Measurements from ENCODE around the gene SLIT3. TPM values are rescaled to one million over a fixed set of nuclear protein-coding genes. Genes with fewer than 3 reads are reported as not detected.
"Not testable (repeated sequence)": the region's sequence is repeated elsewhere in the genome, so short reads cannot be mapped to it uniquely, and the experiment has no call there.

Gene SLIT3
- total and polyA plus RNA-seq, 2 donors from 2014 or later, result 14.5 to 54.1 TPM

- DNase-seq (peak in 4 of 5 donors; percentile 62 to 86 (median 79)), FAIRE-seq (no peak)
- TF ChIP-seq CTCF (IDR thresholded peaks at IDR 0.05; ENCODE audit: borderline replicate concordance, extremely low read depth, insufficient read depth), result no peak
- Histone ChIP-seq H3K9me3 (ENCODE audit: control insufficient read depth in 2 of 3, insufficient read depth in 1 of 3, low read length in 3 of 3) (peaks cover 0 to 5% (median 0%) of the 10 kb centered on the region in 3 donors), H3K4me1 (ENCODE audit: control insufficient read depth in 2 of 3, insufficient read depth in 2 of 3, low read depth in 1 of 3, low read length in 3 of 3) (peaks cover 0 to 3% (median 0%) of the 10 kb centered on the region in 3 donors), H3K27ac (ENCODE audit: low read depth in 2 of 2, low read length in 2 of 2) (no peak overlapping the region), H3K9ac (ENCODE audit: low read length in 3 of 3) (no peak overlapping the region), H3K27me3 (ENCODE audit: control insufficient read depth, insufficient read depth, low read length) (no peaks in the 10 kb centered on the region), H3K4me3 (ENCODE audit: low read length in 3 of 3) (no peak overlapping the region), H3K36me3 (ENCODE audit: control insufficient read depth in 2 of 3, insufficient read depth in 3 of 3, low read length in 3 of 3) (no peaks in the 10 kb centered on the region)
- intact Hi-C loops (cut with DNase I), result no loop called here
These were observed 193.8 kb downstream of the SLIT3 start for GRCh38 chr5:169106911-169107706.

DNA sequence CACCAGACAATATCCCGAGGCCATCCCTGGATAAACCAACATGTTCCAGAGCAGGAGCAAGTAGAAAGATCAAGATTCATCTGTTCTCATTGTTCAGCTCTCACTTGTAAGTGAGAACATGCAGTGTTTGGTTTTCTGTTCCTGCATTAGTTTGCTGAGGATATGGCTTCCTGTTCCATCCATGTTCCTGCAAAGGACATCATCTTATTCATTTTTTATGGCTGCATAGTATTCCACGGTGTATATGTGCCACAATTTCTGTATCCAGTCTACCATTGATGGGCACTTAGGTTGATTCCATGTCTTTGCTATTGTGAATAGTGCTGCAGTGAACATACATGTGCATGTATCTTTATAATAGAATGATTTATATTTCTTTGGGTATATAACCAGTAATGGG lies 195.4 kb downstream of the SLIT3 start:
- H3K9ac ChIP-seq (ENCODE audit: low read length in 3 of 3); H3K9me3 ChIP-seq (ENCODE audit: control insufficient read depth in 2 of 3, insufficient read depth in 1 of 3, low read length in 3 of 3); intact Hi-C loops (cut with DNase I); H3K36me3 ChIP-seq (ENCODE audit: control insufficient read depth in 2 of 3, insufficient read depth in 3 of 3, low read length in 3 of 3); H3K27me3 ChIP-seq (ENCODE audit: control insufficient read depth, insufficient read depth, low read length); DNase-seq; H3K4me1 ChIP-seq (ENCODE audit: control insufficient read depth in 2 of 3, insufficient read depth in 2 of 3, low read depth in 1 of 3, low read length in 3 of 3); H3K27ac ChIP-seq (ENCODE audit: low read depth in 2 of 2, low read length in 2 of 2); H3K4me3 ChIP-seq (ENCODE audit: low read length in 3 of 3); FAIRE-seq: not testable (repeated sequence)

DNA sequence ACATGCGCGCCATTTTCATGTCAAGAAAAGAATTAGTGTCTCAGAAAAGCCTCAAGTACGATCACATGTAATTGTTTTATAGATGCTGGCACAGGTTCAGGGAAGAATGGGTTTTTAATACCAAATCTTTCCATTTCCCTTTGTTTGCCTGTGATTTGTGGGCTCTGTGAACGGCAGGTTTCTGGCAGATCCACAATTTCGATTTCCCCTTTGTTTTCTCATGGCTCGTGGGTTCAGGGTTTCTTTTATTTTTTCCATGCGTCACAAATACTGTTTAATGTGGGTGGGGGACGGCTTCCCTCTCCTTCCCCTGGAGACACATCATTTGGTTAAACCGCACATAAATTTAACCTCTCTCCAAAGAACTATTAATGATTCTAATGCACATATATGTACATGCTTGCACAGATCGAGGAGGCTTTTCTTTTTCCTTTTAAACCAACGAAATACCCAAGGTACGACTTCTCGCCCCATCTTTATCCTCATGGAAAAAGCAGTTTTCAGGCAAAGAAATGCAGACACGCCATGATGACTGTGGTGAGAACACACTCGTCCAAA lies 195.9 kb downstream of the SLIT3 start:
- FAIRE-seq (no peak), DNase-seq (peak in 1 of 5 donors; percentile 55)
- TF ChIP-seq CTCF (IDR thresholded peaks at IDR 0.05; ENCODE audit: borderline replicate concordance, extremely low read depth, insufficient read depth), result no peak
- H3K9me3 ChIP-seq (ENCODE audit: control insufficient read depth in 2 of 3, insufficient read depth in 1 of 3, low read length in 3 of 3), result no peaks in the 10 kb centered on the region
- H3K4me1 ChIP-seq (ENCODE audit: control insufficient read depth in 2 of 3, insufficient read depth in 2 of 3, low read depth in 1 of 3, low read length in 3 of 3), result peaks cover 0 to 5% (median 0%) of the 10 kb centered on the region in 3 donors
- H3K27ac ChIP-seq (ENCODE audit: low read depth in 2 of 2, low read length in 2 of 2), result no peak overlapping the region
- H3K9ac ChIP-seq (ENCODE audit: low read length in 3 of 3), result no peak overlapping the region
- no peak overlapping the region for H3K4me3 ChIP-seq (ENCODE audit: low read length in 3 of 3)
- H3K27me3 ChIP-seq (ENCODE audit: control insufficient read depth, insufficient read depth, low read length), result no peaks in the 10 kb centered on the region
- no peaks in the 10 kb centered on the region for H3K36me3 ChIP-seq (ENCODE audit: control insufficient read depth in 2 of 3, insufficient read depth in 3 of 3, low read length in 3 of 3)
- intact Hi-C loops (cut with DNase I), result no loop called here

GRCh38 chr5:169103586-169104181 lies 197.3 kb downstream of the SLIT3 start:
- peaks cover 0 to 5% (median 0%) of the 10 kb centered on the region in 3 donors for H3K4me1 ChIP-seq (ENCODE audit: control insufficient read depth in 2 of 3, insufficient read depth in 2 of 3, low read depth in 1 of 3, low read length in 3 of 3)
- no peak overlapping the region for H3K9ac ChIP-seq (ENCODE audit: low read length in 3 of 3)
- no peak overlapping the region for H3K27ac ChIP-seq (ENCODE audit: low read depth in 2 of 2, low read length in 2 of 2)
- no peaks in the 10 kb centered on the region for H3K27me3 ChIP-seq (ENCODE audit: control insufficient read depth, insufficient read depth, low read length)
- intact Hi-C loops (cut with DNase I), result no loop called here
- no peak for TF ChIP-seq CTCF (IDR thresholded peaks at IDR 0.05; ENCODE audit: borderline replicate concordance, extremely low read depth, insufficient read depth)
- H3K4me3 ChIP-seq (ENCODE audit: low read length in 3 of 3), result no peak overlapping the region
- H3K9me3 ChIP-seq (ENCODE audit: control insufficient read depth in 2 of 3, insufficient read depth in 1 of 3, low read length in 3 of 3), result no peaks in the 10 kb centered on the region
- FAIRE-seq (no peak), DNase-seq (peak in 4 of 5 donors; percentile 61 to 71 (median 64))
- no peaks in the 10 kb centered on the region for H3K36me3 ChIP-seq (ENCODE audit: control insufficient read depth in 2 of 3, insufficient read depth in 3 of 3, low read length in 3 of 3)
